ENCODE data around the gene CES1. TPM values are rescaled to one million over a fixed set of nuclear protein-coding genes. Genes with fewer than 3 reads are reported as not detected.

CES1 gene
- total and polyA plus RNA-seq, 2 of the 8 experiments (the other 6 are each of a cell fraction or from before 2014, with no cell fraction given): 0.91 to 1.2 TPM

GRCh38 chr16:55809386-55809785 is 23.5 kb downstream of the CES1 start:
- Histone ChIP-seq H3K4me2 (ENCODE audit: insufficient read depth in 1 of 2, low read depth in 2 of 2, low read length in 2 of 2) (no peak overlapping the region), H4K8ac (ENCODE audit: extremely low read depth, insufficient read depth, low read length) (no peak overlapping the region), H2BK120ac (replicated peaks; ENCODE audit: low read depth, low read length) (no peak overlapping the region), H2BK15ac (ENCODE audit: low read length) (no peak overlapping the region), H3K79me2 (ENCODE audit: control insufficient read depth in 1 of 2, insufficient read depth in 2 of 2, low read length in 2 of 2) (no peaks in the 10 kb centered on the region), H2BK12ac (ENCODE audit: low read depth, low read length) (no peak overlapping the region), H3K4me3 (ENCODE audit: extremely low read depth in 1 of 4, insufficient read depth in 2 of 4, low read depth in 3 of 4, low read length in 4 of 4) (no peak overlapping the region), H3K79me1 (ENCODE audit: low read depth, low read length) (no peaks in the 10 kb centered on the region), H3K23me2 (ENCODE audit: low read depth, low read length) (no peaks in the 10 kb centered on the region), H3K18ac (ENCODE audit: extremely low read depth, low read length) (no peak overlapping the region), H4K20me1 (replicated peaks in 1 of 2; ENCODE audit: control insufficient read depth in 1 of 2, insufficient read depth in 2 of 2, low read length in 2 of 2) (no peaks in the 10 kb centered on the region), H2BK20ac (ENCODE audit: low read length) (no peak overlapping the region), H3K56ac (replicated peaks; ENCODE audit: insufficient read length, low read depth, low read length) (no peak overlapping the region), H2AFZ (ENCODE audit: low read length) (no peak overlapping the region), H3K4ac (replicated peaks; ENCODE audit: insufficient read length, low read depth, low read length) (no peak overlapping the region), H4K5ac (ENCODE audit: insufficient read length, low read depth, low read length) (no peak overlapping the region), H3K9me3 (ENCODE audit: insufficient read depth in 2 of 2, low read depth in 1 of 2, low read length in 1 of 2) (no peaks in the 10 kb centered on the region), H2BK5ac (ENCODE audit: low read depth, low read length) (no peak overlapping the region), H3K14ac (ENCODE audit: insufficient read length) (no peak overlapping the region), H3K9ac (replicated peaks in 1 of 4; ENCODE audit: extremely low read depth in 1 of 4, low read depth in 3 of 4, low read length in 3 of 4) (no peak overlapping the region), H3K36me3 (ENCODE audit: control insufficient read depth in 2 of 4, insufficient read depth in 4 of 4, low read length in 3 of 4) (no peaks in the 10 kb centered on the region), H3K4me1 (replicated peaks in 1 of 4; ENCODE audit: control insufficient read depth in 3 of 4, insufficient read depth in 4 of 4, low read length in 3 of 4) (peaks cover 0 to 7% (median under 1%) of the 10 kb centered on the region in 4 experiments; a peak in 2 of 7 replicates), H3K27me3 (replicated peaks in 1 of 4; ENCODE audit: control insufficient read depth in 3 of 4, extremely low read depth in 1 of 4, insufficient read depth in 3 of 4, low read length in 3 of 4) (no peaks in the 10 kb centered on the region; a peak in 1 of 7 replicates), H3K23ac (ENCODE audit: insufficient read length) (no peak overlapping the region), H4K91ac (replicated peaks; ENCODE audit: insufficient read length, low read length) (no peak overlapping the region), H2AK5ac (ENCODE audit: low read depth, low read length) (no peak overlapping the region), H3K27ac (ENCODE audit: low read depth, low read length) (no peak overlapping the region)
- POLR2A ChIA-PET (ENCODE audit: partially characterized antibody): no interaction called here
- no peak for TF ChIP-seq SP4 (IDR thresholded peaks at IDR 0.05; ENCODE audit: low read length)
- TF ChIP-seq CREB1 (IDR thresholded peaks at IDR 0.05): no peak
- TF ChIP-seq MAX (IDR thresholded peaks at IDR 0.05): no peak
- no peak for TF ChIP-seq GTF2F1 (IDR thresholded peaks at IDR 0.05; ENCODE audit: borderline replicate concordance, low read depth, low read length)
- WGBS, 2 experiments (ENCODE audit: extremely low coverage in 1 of 2, insufficient coverage in 1 of 2, insufficient read length in 1 of 2, insufficient replicate concordance in 2 of 2, low coverage in 1 of 2, low lambda C conversion rate in 2 of 2, missing lambda C conversion rate in 1 of 2): 52% methylated on average over 5 of the region's 5 CpGs; no CpG with 5 or more reads in 1 of the 2 experiments
- CTCF ChIA-PET (ENCODE audit: partially characterized antibody): interaction anchor here (0.6 to 0.7 kb wide), 2 partner anchors 33 to 344 kb away, joined by 3 read pairs; no protein-coding TSS in a partner anchor
- DNase-seq (ENCODE audit: low read depth in 1 of 2, low spot score in 2 of 2) (peak in 1 of 2 experiments; percentile 44), FAIRE-seq (no peak)

Measured in H1 (cell line).